ENCODE results near the gene RUFY2.
"Not testable (repeated sequence)": the region's sequence is repeated elsewhere in the genome, so short reads cannot be mapped to it uniquely, and the experiment has no call there.

RUFY2 gene

GRCh38 chr10:68406815-68407548 lies at the start of gene RUFY2:
Gene RUFY2, minus strand, starts transcription at chr10:68407277. Its CDS starts 88 bp downstream, at chr10:68407189.
- no peaks in the 10 kb centered on the region for H3K9me3 Mint-ChIP-seq
- peak within 1 kb of the TSS; percentile 85 for H3K4me3 Mint-ChIP-seq
- peaks cover 17% of the 10 kb centered on the region for H3K4me1 Mint-ChIP-seq
- H3K36me3 Mint-ChIP-seq: no peaks in the 10 kb centered on the region
- H3K27ac Mint-ChIP-seq: peak within 1 kb of the TSS; percentile 68
- no peaks in the 10 kb centered on the region for H3K27me3 Mint-ChIP-seq

- not testable (repeated sequence) for H3K4me1 Mint-ChIP-seq, H3K27ac Mint-ChIP-seq, H3K4me3 Mint-ChIP-seq, H3K36me3 Mint-ChIP-seq, H3K9me3 Mint-ChIP-seq, H3K27me3 Mint-ChIP-seq
These were observed 42.6 kb upstream of the RUFY2 start for GRCh38 chr10:68449698-68450097.

GRCh38 chr10:68446179-68446578 lies 39.1 kb upstream of the RUFY2 start:
- H3K4me3 Mint-ChIP-seq: no peak overlapping the region
- H3K36me3 Mint-ChIP-seq: peaks cover 3% of the 10 kb centered on the region
- no peaks in the 10 kb centered on the region for H3K27me3 Mint-ChIP-seq
- no peaks in the 10 kb centered on the region for H3K4me1 Mint-ChIP-seq
- H3K9me3 Mint-ChIP-seq: no peaks in the 10 kb centered on the region
- no peak overlapping the region for H3K27ac Mint-ChIP-seq

GRCh38 chr10:68442971-68443370 lies 35.9 kb upstream of the RUFY2 start:
- no peaks in the 10 kb centered on the region for H3K36me3 Mint-ChIP-seq
- H3K9me3 Mint-ChIP-seq: no peaks in the 10 kb centered on the region
- no peak overlapping the region for H3K4me3 Mint-ChIP-seq
- no peak overlapping the region for H3K27ac Mint-ChIP-seq
- no peaks in the 10 kb centered on the region for H3K4me1 Mint-ChIP-seq
- H3K27me3 Mint-ChIP-seq: no peaks in the 10 kb centered on the region

- Mint-ChIP-seq H3K27ac (no peak overlapping the region), H3K9me3 (no peaks in the 10 kb centered on the region), H3K36me3 (no peaks in the 10 kb centered on the region), H3K27me3 (no peaks in the 10 kb centered on the region), H3K4me1 (no peaks in the 10 kb centered on the region), H3K4me3 (no peak overlapping the region)
These were observed 33.8 kb upstream of the RUFY2 start for GRCh38 chr10:68440898-68441297.

- H3K36me3 Mint-ChIP-seq: no peaks in the 10 kb centered on the region
- no peak overlapping the region for H3K27ac Mint-ChIP-seq
These were observed 28.7 kb upstream of the RUFY2 start for GRCh38 chr10:68435803-68436202.

GRCh38 chr10:68434657-68435056 lies 27.6 kb upstream of the RUFY2 start:
- Mint-ChIP-seq H3K9me3 (no peaks in the 10 kb centered on the region), H3K27ac (no peak overlapping the region), H3K36me3 (peaks cover 2% of the 10 kb centered on the region), H3K4me3 (no peak overlapping the region), H3K27me3 (no peaks in the 10 kb centered on the region), H3K4me1 (no peaks in the 10 kb centered on the region)

More at GRCh38 chr10:68435803-68436202, 28.7 kb upstream of the RUFY2 start:
- Mint-ChIP-seq H3K9me3 (no peaks in the 10 kb centered on the region), H3K4me3 (no peak overlapping the region), H3K27me3 (no peaks in the 10 kb centered on the region), H3K4me1 (no peaks in the 10 kb centered on the region)

- no peak overlapping the region for H3K4me3 Mint-ChIP-seq
- H3K36me3 Mint-ChIP-seq: peaks cover 6% of the 10 kb centered on the region
- no peak overlapping the region for H3K27ac Mint-ChIP-seq
- peaks cover 6% of the 10 kb centered on the region for H3K4me1 Mint-ChIP-seq
- H3K9me3 Mint-ChIP-seq: no peaks in the 10 kb centered on the region
- H3K27me3 Mint-ChIP-seq: no peaks in the 10 kb centered on the region
These were observed 21.5 kb upstream of the RUFY2 start for GRCh38 chr10:68428396-68429104.

- Mint-ChIP-seq H3K4me3 (no peak overlapping the region), H3K9me3 (no peaks in the 10 kb centered on the region), H3K4me1 (peaks cover 11% of the 10 kb centered on the region), H3K27ac (no peak overlapping the region), H3K27me3 (no peaks in the 10 kb centered on the region), H3K36me3 (peaks cover 4% of the 10 kb centered on the region)
These were observed 17.5 kb upstream of the RUFY2 start for GRCh38 chr10:68424454-68425014.

GRCh38 chr10:68423522-68423921 lies 16.4 kb upstream of the RUFY2 start:
- Mint-ChIP-seq H3K4me3 (peak overlapping the region; percentile 34), H3K4me1 (peaks cover 11% of the 10 kb centered on the region), H3K27me3 (no peaks in the 10 kb centered on the region), H3K27ac (peak overlapping the region; percentile 62), H3K36me3 (peaks cover 4% of the 10 kb centered on the region), H3K9me3 (no peaks in the 10 kb centered on the region)

GRCh38 chr10:68419376-68419775 lies 12.3 kb upstream of the RUFY2 start:
- H3K4me3 Mint-ChIP-seq: no peak overlapping the region
- peaks cover 6% of the 10 kb centered on the region for H3K36me3 Mint-ChIP-seq
- H3K9me3 Mint-ChIP-seq: no peaks in the 10 kb centered on the region
- peaks cover 11% of the 10 kb centered on the region for H3K4me1 Mint-ChIP-seq
- no peak overlapping the region for H3K27ac Mint-ChIP-seq
- H3K27me3 Mint-ChIP-seq: no peaks in the 10 kb centered on the region

GRCh38 chr10:68408898-68409518 lies 1.9 kb upstream of the RUFY2 start:
- H3K4me1 Mint-ChIP-seq: peaks cover 17% of the 10 kb centered on the region
- peak overlapping the region; percentile 14 for H3K27ac Mint-ChIP-seq
- no peaks in the 10 kb centered on the region for H3K36me3 Mint-ChIP-seq
- H3K4me3 Mint-ChIP-seq: no peak overlapping the region
- H3K9me3 Mint-ChIP-seq: no peaks in the 10 kb centered on the region
- no peaks in the 10 kb centered on the region for H3K27me3 Mint-ChIP-seq

- peak overlapping the region; percentile 85 for H3K4me3 Mint-ChIP-seq
- H3K36me3 Mint-ChIP-seq: peaks cover under 1% of the 10 kb centered on the region
- H3K27me3 Mint-ChIP-seq: no peaks in the 10 kb centered on the region
- H3K27ac Mint-ChIP-seq: peak overlapping the region; percentile 46
- peaks cover 17% of the 10 kb centered on the region for H3K4me1 Mint-ChIP-seq
- H3K9me3 Mint-ChIP-seq: no peaks in the 10 kb centered on the region
These were observed 814 bp downstream of the RUFY2 start for GRCh38 chr10:68406111-68406814.

GRCh38 chr10:68403701-68404100 lies 3.4 kb downstream of the RUFY2 start:
- peaks cover 7% of the 10 kb centered on the region for H3K36me3 Mint-ChIP-seq
- peaks cover 17% of the 10 kb centered on the region for H3K4me1 Mint-ChIP-seq
- no peak overlapping the region for H3K27ac Mint-ChIP-seq
- H3K27me3 Mint-ChIP-seq: no peaks in the 10 kb centered on the region
- no peak overlapping the region for H3K4me3 Mint-ChIP-seq
- H3K9me3 Mint-ChIP-seq: no peaks in the 10 kb centered on the region

GRCh38 chr10:68402276-68402675 lies 4.8 kb downstream of the RUFY2 start:
- H3K27ac Mint-ChIP-seq: no peak overlapping the region
- H3K36me3 Mint-ChIP-seq: peaks cover 7% of the 10 kb centered on the region
- H3K27me3 Mint-ChIP-seq: no peaks in the 10 kb centered on the region
- H3K4me3 Mint-ChIP-seq: no peak overlapping the region
- no peaks in the 10 kb centered on the region for H3K9me3 Mint-ChIP-seq
- peaks cover 17% of the 10 kb centered on the region for H3K4me1 Mint-ChIP-seq

All from activated naive CD4-positive, alpha-beta T cell treated with anti-CD3 and anti-CD28 coated beads, Interleukin-2, amount 50 U/mL, for 24 hours (primary cell).